Adrenal gland (tissue), 5 donors: ENCODE data around the gene RASD1.

Source experiments
- POLR2A ChIP-seq, 2 donors: fragments of 450-650 bp; IDR thresholded peaks; one replicate each; pipeline ENCODE4 v1.6.1; 2017; ENCODE audit warnings: antibody characterized with exemption in 2 of 2, mild to moderate bottlenecking in 2 of 2, moderate library complexity in 1 of 2
- TF ChIP-seq, protein P1 (sequence below), 6 experiments: fragments of 450-650 bp in 4 of 6; fragments of 200-600 bp in 2 of 6; sonication (generic) in 1 of 6; IDR thresholded peaks; 1 replicate in 5 of 6; 2 replicates in 1 of 6; pipeline versions ENCODE4 v1.5.1 to v1.8.0; 2016 to 2021; ENCODE audit warnings: antibody characterized with exemption in 6 of 6, mild to moderate bottlenecking in 2 of 6, moderate library complexity in 1 of 6
- donor health status: DM: no; HTN: no; CAD: no.

- TF ChIP-seq, protein P1, sequence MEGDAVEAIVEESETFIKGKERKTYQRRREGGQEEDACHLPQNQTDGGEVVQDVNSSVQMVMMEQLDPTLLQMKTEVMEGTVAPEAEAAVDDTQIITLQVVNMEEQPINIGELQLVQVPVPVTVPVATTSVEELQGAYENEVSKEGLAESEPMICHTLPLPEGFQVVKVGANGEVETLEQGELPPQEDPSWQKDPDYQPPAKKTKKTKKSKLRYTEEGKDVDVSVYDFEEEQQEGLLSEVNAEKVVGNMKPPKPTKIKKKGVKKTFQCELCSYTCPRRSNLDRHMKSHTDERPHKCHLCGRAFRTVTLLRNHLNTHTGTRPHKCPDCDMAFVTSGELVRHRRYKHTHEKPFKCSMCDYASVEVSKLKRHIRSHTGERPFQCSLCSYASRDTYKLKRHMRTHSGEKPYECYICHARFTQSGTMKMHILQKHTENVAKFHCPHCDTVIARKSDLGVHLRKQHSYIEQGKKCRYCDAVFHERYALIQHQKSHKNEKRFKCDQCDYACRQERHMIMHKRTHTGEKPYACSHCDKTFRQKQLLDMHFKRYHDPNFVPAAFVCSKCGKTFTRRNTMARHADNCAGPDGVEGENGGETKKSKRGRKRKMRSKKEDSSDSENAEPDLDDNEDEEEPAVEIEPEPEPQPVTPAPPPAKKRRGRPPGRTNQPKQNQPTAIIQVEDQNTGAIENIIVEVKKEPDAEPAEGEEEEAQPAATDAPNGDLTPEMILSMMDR (IDR thresholded peaks at IDR 0.05), result no peak
- TF ChIP-seq POLR2A (IDR thresholded peaks at IDR 0.05), result no peak
These were observed 29.2 kb downstream of the RASD1 start for GRCh38 chr17:17467016-17467415.
